Measurements from ENCODE around the gene TTC33. TPM values are rescaled to one million over a fixed set of nuclear protein-coding genes. Genes with fewer than 3 reads are reported as not detected.

TTC33 gene
- total RNA-seq, 3 donors from 2014 or later (not counting 1 experiment from before 2014, with no cell fraction given): 7.3 to 11.4 (median 10.0) TPM

GRCh38 chr5:40688996-40689395 lies 66.8 kb downstream of the TTC33 start:
- no peaks in the 10 kb centered on the region for H3K9me3 Mint-ChIP-seq
- Histone ChIP-seq H3K27me3 (ENCODE audit: control insufficient read depth, insufficient read depth, low read length) (no peaks in the 10 kb centered on the region), H3K4me1 (ENCODE audit: control insufficient read depth, insufficient read depth, low read length) (peaks cover 33% of the 10 kb centered on the region), H3K9me3 (ENCODE audit: control insufficient read depth, insufficient read depth, low read length) (no peaks in the 10 kb centered on the region), H3K36me3 (ENCODE audit: control insufficient read depth, insufficient read depth, low read length) (peaks cover 69% of the 10 kb centered on the region), H3K27ac (ENCODE audit: low read length) (peak overlapping the region; percentile 11), H3K4me3 (ENCODE audit: low read length) (no peak overlapping the region)
- DNase-seq (no peak), ATAC-seq (no peak)
- H3K4me3 Mint-ChIP-seq: peak overlapping the region; percentile 89
- H3K36me3 Mint-ChIP-seq: peaks cover 18% of the 10 kb centered on the region
- peak overlapping the region; percentile 91 to 95 for H3K27ac Mint-ChIP-seq
- H3K27me3 Mint-ChIP-seq (ENCODE audit: low read depth in 2 of 2): no peaks in the 10 kb centered on the region
- peaks cover 77 to 85% of the 10 kb centered on the region in 2 donors for H3K4me1 Mint-ChIP-seq
- no peak for TF ChIP-seq CTCF (IDR thresholded peaks at IDR 0.05)
- intact Hi-C loops (cut with micrococcal nuclease): loop anchor here (1.0 to 10.0 kb wide), 10 partner anchors 9 to 1110 kb away; partner anchors contain the start of genes RPL37 and TTC33

DNA sequence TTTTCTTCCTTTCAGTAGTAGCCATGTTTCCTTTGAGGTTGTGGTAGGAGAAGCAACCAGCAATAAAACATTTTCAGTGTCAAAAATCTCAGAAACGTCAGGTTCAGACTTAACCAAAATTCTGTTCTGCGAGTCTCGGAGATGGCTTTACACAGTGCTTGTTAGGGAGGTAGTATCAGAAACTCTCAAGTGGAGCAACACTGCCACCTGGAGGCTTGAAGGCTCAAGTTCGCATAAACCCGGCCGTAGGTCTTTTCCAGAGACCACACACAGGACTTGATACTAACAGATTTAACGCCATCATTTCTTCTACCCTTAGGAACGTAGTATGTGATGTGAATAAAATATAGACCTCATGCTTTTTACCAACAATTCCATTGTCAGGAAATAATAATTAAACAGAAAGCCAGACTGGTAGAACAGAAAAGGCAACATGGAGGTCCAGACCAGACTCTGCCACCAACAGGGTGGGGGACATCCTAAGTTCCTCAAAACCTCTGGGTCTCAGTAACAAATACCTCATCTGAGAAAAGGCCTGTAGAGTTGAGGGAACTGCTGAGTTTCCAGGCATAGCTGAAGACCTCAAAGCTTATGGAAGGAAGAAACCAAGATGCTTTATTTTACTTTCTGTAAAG lies 67.5 kb downstream of the TTC33 start:
- peaks cover 18% of the 10 kb centered on the region for H3K36me3 Mint-ChIP-seq
- peak overlapping the region; percentile 91 to 95 for H3K27ac Mint-ChIP-seq
- H3K4me1 Mint-ChIP-seq: peaks cover 84 to 92% of the 10 kb centered on the region in 2 donors
- no peaks in the 10 kb centered on the region for H3K27me3 Mint-ChIP-seq (ENCODE audit: low read depth in 2 of 2)
- peaks cover 63% of the 10 kb centered on the region for H3K36me3 ChIP-seq (ENCODE audit: control insufficient read depth, insufficient read depth, low read length)
- WGBS (ENCODE audit: insufficient coverage): 0% methylated on average over 6 of the region's 8 CpGs
- no peaks in the 10 kb centered on the region for H3K9me3 ChIP-seq (ENCODE audit: control insufficient read depth, insufficient read depth, low read length)
- H3K27me3 ChIP-seq (ENCODE audit: control insufficient read depth, insufficient read depth, low read length): no peaks in the 10 kb centered on the region
- H3K4me1 ChIP-seq (ENCODE audit: control insufficient read depth, insufficient read depth, low read length): peaks cover 32% of the 10 kb centered on the region
- no peak overlapping the region for H3K4me3 ChIP-seq (ENCODE audit: low read length)
- TF ChIP-seq CTCF (IDR thresholded peaks at IDR 0.05): peak; percentile 78
- peak overlapping the region; percentile 89 for H3K4me3 Mint-ChIP-seq
- DNase-seq (peak; percentile 78 to 96), ATAC-seq (peak; percentile 77 to 89 (median 81))
- intact Hi-C loops (cut with micrococcal nuclease): loop anchor here (1.0 to 10.0 kb wide), 10 partner anchors 8 to 1109 kb away; partner anchors contain the start of genes RPL37 and TTC33
- H3K9me3 Mint-ChIP-seq: no peaks in the 10 kb centered on the region
- H3K27ac ChIP-seq (ENCODE audit: low read length): peak overlapping the region; percentile 45

GRCh38 chr5:40687321-40687720 lies 68.4 kb downstream of the TTC33 start:
- no peaks in the 10 kb centered on the region for H3K9me3 Mint-ChIP-seq

More at GRCh38 chr5:40687321-40687720, 68.4 kb downstream of the TTC33 start:
- ATAC-seq: no peak
- H3K36me3 ChIP-seq (ENCODE audit: control insufficient read depth, insufficient read depth, low read length): peaks cover 54% of the 10 kb centered on the region
- Mint-ChIP-seq H3K27ac (peak overlapping the region; percentile 91 to 95), H3K27me3 (ENCODE audit: low read depth in 2 of 2) (no peaks in the 10 kb centered on the region), H3K4me3 (peak overlapping the region; percentile 89), H3K4me1 (peaks cover 90 to 99% of the 10 kb centered on the region in 2 donors), H3K36me3 (peaks cover 22% of the 10 kb centered on the region)
- no peaks in the 10 kb centered on the region for H3K27me3 ChIP-seq (ENCODE audit: control insufficient read depth, insufficient read depth, low read length)
- 71% methylated on average over 6 of the region's 7 CpGs for WGBS (ENCODE audit: insufficient coverage)
- H3K27ac ChIP-seq (ENCODE audit: low read length): peak overlapping the region; percentile 45
- intact Hi-C loops (cut with micrococcal nuclease): loop anchor here (5.0 to 10.0 kb wide), 3 partner anchors 147 to 350 kb away; partner anchors contain the start of gene RPL37
- no peak overlapping the region for H3K4me3 ChIP-seq (ENCODE audit: low read length)
- H3K4me1 ChIP-seq (ENCODE audit: control insufficient read depth, insufficient read depth, low read length): peaks cover 32% of the 10 kb centered on the region
- no peak for TF ChIP-seq CTCF (IDR thresholded peaks at IDR 0.05)
- DNase-seq: peak in 1 of 2 donors; percentile 67
- no peaks in the 10 kb centered on the region for H3K9me3 ChIP-seq (ENCODE audit: control insufficient read depth, insufficient read depth, low read length)
